GM18499 (cell line): ENCODE measurements around the gene KRT14.
"Not testable (repeated sequence)": the region's sequence is repeated elsewhere in the genome, so short reads cannot be mapped to it uniquely, and the experiment has no call there.

ENCODE experiments used
- ATAC-seq: cut with Tn5 transposase; IDR thresholded peaks from one replicate; pipeline ENCODE4 v1.9.1; 2021; ENCODE audit warnings: moderate number of reproducible peaks; ENCODE audit not compliant: insufficient read depth, unreplicated experiment

KRT14 gene

GRCh38 chr17:41586863-41587495 lies at the start of gene KRT14:
Gene KRT14, minus strand, starts transcription at chr17:41586895. Its CDS starts 61 bp downstream, at chr17:41586834.
- no peak for ATAC-seq

GRCh38 chr17:41635121-41636097 lies 48.7 kb upstream of the KRT14 start:
- ATAC-seq = no peak

GRCh38 chr17:41634639-41635038 lies 47.9 kb upstream of the KRT14 start:
- ATAC-seq = no peak

- ATAC-seq = no peak
Measured at GRCh38 chr17:41633556-41634199, 47.0 kb upstream of the KRT14 start.

GRCh38 chr17:41632482-41633105 lies 45.9 kb upstream of the KRT14 start:
- ATAC-seq = no peak

- no peak for ATAC-seq
Measured at GRCh38 chr17:41631898-41632285, 45.2 kb upstream of the KRT14 start.

- no peak for ATAC-seq
Measured at GRCh38 chr17:41631025-41631897, 44.6 kb upstream of the KRT14 start.

- no peak for ATAC-seq
Measured at GRCh38 chr17:41629826-41630670, 43.4 kb upstream of the KRT14 start.

GRCh38 chr17:41629316-41629715 lies 42.6 kb upstream of the KRT14 start:
- ATAC-seq = no peak

GRCh38 chr17:41628621-41629255 lies 42.0 kb upstream of the KRT14 start:
- ATAC-seq = not testable (repeated sequence)

- not testable (repeated sequence) for ATAC-seq
Measured at GRCh38 chr17:41628073-41628370, 41.3 kb upstream of the KRT14 start.

- ATAC-seq = no peak
Measured at GRCh38 chr17:41627316-41628072, 40.8 kb upstream of the KRT14 start.

GRCh38 chr17:41626914-41627295 lies 40.2 kb upstream of the KRT14 start:
- ATAC-seq = not testable (repeated sequence)

- ATAC-seq = not testable (repeated sequence)
Measured at GRCh38 chr17:41626028-41626913, 39.6 kb upstream of the KRT14 start.

GRCh38 chr17:41625602-41626001 lies 38.9 kb upstream of the KRT14 start:
- no peak for ATAC-seq

GRCh38 chr17:41624208-41625101 lies 37.8 kb upstream of the KRT14 start, which contains the start of gene KRT17:
Gene KRT17, minus strand, starts transcription at chr17:41624575. Its CDS starts 66 bp downstream, at chr17:41624509.
- no peak for ATAC-seq
